HG02763 (cell line): ENCODE results near the gene MARCHF9.

ENCODE experiments used
- ATAC-seq: cut with Tn5 transposase; IDR thresholded peaks from one replicate; pipeline ENCODE4 v1.9.1; 2021; ENCODE audit warnings: mild to moderate bottlenecking, moderate library complexity; ENCODE audit not compliant: unreplicated experiment

The MARCHF9 gene

GRCh38 chr12:57793920-57794319 is 39.0 kb downstream of the MARCHF9 start:
- ATAC-seq = no peak

- ATAC-seq = no peak
Measured at GRCh38 chr12:57795354-57795753, 40.5 kb downstream of the MARCHF9 start.

- no peak for ATAC-seq
Measured at GRCh38 chr12:57796996-57797395, 42.1 kb downstream of the MARCHF9 start.

DNA sequence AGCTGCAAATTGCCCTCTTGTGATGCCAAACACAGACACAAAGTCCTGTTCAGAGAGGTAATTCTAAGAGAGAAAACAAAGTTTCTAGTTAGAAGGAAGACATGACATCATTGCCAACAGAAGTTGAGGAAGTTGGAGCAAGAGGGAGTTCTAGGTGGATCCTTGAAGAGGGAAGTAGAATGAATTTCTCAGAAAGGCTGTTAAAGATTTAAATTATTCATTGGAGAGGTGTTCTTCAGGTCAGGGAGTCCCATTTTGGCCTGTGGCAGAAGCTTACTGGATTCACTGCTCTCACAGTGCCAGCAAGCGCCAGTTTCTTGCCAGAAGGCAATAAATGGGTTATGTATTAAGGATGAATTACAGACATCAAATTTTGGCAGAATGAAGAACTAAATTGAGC is 43.0 kb downstream of the MARCHF9 start:
- no peak for ATAC-seq

- no peak for ATAC-seq
Measured at GRCh38 chr12:57800965-57801364, 46.1 kb downstream of the MARCHF9 start.

GRCh38 chr12:57802607-57803006 is 47.7 kb downstream of the MARCHF9 start:
- no peak for ATAC-seq

GRCh38 chr12:57803319-57803893 is 48.5 kb downstream of the MARCHF9 start:
- ATAC-seq = no peak

GRCh38 chr12:57806677-57807076 is 51.8 kb downstream of the MARCHF9 start:
- ATAC-seq = no peak

GRCh38 chr12:57807285-57807684 is 52.4 kb downstream of the MARCHF9 start:
- no peak for ATAC-seq

DNA sequence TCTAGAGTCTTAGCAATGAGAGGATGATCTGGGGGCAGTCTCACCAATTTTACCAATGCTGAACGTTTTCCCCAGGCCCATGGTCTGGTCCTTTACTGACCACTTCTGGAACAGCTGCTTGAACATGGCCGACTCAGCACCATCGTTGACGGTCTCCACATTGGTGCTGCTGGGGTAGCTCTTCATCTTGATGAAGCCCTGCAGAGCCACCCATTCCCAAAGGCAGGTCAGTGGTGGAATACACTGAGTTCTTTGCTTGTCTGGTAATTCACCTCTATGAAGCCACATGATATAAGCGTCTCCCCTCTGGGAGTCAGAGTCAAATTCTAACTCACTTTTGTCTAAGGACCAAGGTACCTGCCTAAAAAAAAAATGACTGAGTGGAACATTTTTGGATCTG is 53.4 kb downstream of the MARCHF9 start:
- ATAC-seq = no peak

GRCh38 chr12:57809425-57809824 is 54.5 kb downstream of the MARCHF9 start:
- ATAC-seq = no peak
